ENCODE measurements around the gene CRABP1.

Gene CRABP1

DNA sequence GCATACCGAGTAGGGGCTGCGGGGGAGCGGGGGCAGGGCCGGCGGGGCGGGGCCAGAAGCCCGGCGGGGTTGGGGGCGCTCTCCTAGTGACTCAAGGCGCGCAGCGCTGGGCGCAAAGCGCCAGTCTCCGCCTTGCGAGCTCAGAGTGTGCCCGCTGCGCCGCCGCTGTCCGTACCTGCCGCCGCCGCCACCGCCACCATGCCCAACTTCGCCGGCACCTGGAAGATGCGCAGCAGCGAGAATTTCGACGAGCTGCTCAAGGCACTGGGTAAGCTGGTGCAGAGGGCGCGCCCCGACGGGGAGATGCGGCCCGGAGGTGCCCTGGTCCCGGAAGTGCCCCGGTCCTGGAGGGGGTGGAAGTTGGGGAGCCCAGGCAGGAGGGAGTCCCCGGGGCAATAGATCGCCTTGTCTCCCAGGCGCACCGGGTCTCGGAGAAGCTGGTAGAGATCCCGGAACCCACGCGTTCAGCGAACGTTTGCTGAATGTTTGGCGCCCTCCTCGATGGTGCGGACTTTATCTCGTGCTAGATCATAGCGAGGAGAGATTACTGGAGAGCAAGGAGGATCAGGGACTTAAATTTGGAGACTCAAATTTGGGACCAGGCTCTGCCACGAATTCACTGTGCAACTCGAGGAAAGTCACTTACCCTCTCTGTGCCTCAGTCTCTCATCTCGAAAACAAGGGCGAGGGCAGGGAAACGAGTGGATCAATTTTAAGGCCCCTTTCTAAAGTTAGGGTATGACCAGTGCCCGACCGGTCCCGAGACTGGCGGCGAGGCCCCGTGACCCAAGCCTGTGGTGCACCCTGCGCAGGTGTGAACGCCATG, at the start of gene CRABP1:
CRABP1 (plus strand) TSS at position 123 of the 826 bp plus-strand sequence; CDS start at position 199, 76 bp downstream.
- DNase-seq (ENCODE audit: low read depth, low spot score), result no peak

GRCh38 chr15:78291052-78291451, 49.1 kb upstream of the CRABP1 start:
- DNase-seq (ENCODE audit: low read depth, low spot score), result no peak

GRCh38 chr15:78291698-78292097, 48.5 kb upstream of the CRABP1 start:
- DNase-seq (ENCODE audit: low read depth, low spot score), result no peak

DNA sequence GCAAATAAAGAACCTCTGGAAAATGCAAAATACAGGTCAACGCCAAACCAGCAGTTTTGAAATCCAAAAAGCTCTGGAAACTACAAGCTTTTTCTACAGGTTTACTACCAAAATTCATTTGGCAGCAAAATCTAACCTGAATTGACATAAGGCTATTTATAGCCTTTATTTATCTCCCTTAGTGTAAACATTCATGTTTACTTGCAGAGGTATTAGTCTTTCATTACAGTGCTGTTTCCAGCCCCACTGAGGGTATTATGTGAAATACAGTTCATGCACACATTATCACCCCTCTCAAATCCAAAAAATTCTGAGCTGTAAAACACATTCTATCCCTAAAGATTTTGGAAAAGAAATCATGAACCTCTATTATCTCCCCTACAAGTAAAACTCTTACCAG, 47.9 kb upstream of the CRABP1 start:
- DNase-seq (ENCODE audit: low read depth, low spot score), result no peak

GRCh38 chr15:78299101-78299930, 40.8 kb upstream of the CRABP1 start, which contains the start of gene SKIC8:
TSS of gene SKIC8 (minus strand) at chr15:78299609. CDS start at chr15:78295686, 3,923 bp downstream.
- peak; percentile 77 for DNase-seq (ENCODE audit: low read depth, low spot score)

DNA sequence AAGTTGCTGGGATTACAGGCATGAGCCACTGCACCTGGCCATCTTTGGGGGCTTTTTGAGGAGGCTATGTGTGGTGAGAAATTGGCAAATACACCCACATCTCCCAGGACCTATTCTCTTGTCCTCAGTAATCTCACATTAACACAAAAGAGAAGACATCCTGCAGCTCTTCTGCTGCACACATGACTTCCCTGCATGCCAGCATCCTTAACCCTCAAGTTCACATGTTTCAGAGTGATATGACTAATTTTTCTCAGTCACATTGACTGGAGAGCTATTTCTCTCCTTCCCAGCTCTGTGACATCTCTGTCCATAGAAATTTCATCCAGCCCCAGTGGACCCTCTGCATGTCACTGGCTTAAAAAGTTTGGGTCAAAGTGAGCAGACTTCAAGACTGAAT, 38.8 kb upstream of the CRABP1 start:
- no peak for DNase-seq (ENCODE audit: low read depth, low spot score)

- no peak for DNase-seq (ENCODE audit: low read depth, low spot score)
Measured at GRCh38 chr15:78301828-78302227, 38.3 kb upstream of the CRABP1 start.

GRCh38 chr15:78302579-78303312, 37.4 kb upstream of the CRABP1 start:
- DNase-seq (ENCODE audit: low read depth, low spot score), result no peak

DNA sequence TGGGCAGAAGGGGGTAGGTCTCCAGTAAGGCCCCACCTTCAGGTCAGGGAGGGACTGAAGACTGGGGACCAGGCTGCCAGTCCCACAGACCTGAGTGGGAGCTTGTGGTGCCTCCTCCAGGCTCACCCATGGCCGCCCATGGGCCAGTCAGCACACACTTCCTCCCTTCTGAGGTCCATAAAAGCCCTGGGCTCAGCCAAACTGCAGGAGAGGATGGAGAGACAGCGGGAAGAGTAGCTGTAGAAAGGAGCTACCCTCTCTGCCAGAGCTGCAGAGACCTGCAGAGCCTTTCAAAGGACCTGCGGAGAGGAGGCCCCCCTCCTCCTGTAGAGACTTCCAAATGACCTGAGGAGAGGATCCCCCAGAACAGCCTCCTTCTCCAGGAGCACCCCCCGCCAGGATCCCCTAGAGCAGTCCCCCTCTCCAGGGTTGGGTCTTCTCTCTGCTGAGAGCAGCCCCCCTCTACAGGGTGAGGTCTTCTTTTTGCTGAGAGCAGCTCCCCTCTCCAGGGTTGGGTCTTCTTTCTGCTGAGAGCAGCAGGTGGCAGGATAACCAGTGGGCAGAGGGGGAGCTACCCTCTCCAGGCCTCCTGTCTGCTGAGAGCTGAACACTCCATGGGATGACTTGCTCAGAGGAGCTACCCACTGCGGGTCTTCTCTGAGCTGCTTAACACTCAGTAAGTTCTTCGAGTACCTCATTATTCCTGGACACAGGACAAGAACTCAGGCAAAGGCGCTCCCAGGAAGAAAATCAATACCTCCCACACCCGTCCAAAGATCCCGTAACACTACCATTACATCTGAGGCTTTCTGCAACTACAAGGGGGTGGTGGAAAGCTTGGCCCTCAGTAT, 35.7 kb upstream of the CRABP1 start:
- DNase-seq (ENCODE audit: low read depth, low spot score), result no peak

- DNase-seq (ENCODE audit: low read depth, low spot score), result no peak
Measured at GRCh38 chr15:78306176-78306774, 33.9 kb upstream of the CRABP1 start.

- no peak for DNase-seq (ENCODE audit: low read depth, low spot score)
Measured at GRCh38 chr15:78307976-78308375, 32.2 kb upstream of the CRABP1 start.

DNA sequence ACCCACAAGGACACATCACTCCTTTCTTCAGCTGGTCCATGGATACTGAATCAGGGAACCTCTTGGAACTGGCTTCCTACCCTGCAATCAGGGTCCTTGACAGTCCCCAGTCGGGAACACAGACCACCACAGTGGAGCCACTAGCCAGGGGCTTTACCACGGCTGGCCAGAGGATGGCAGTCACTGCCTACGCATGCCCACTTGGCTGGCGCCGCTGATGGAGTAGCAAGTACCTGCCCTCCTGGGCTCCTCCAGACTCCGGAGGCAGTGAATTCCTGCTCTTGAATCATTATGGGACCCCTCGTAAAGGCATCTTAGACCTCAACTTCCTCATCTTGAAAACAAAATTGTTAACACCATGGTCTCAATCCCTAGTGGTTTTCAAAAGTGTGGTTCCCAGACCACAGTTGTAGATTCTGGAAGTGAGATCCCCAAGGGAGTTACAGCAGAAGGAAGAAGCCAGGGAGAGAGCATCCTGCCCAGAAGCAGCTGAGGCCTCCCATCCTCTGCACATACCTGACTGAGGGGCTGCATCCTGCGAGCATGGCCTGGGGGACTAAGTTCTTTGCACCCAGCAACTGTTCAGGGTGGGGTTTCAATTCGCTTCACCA, 31.6 kb upstream of the CRABP1 start:
- no peak for DNase-seq (ENCODE audit: low read depth, low spot score)

DNA sequence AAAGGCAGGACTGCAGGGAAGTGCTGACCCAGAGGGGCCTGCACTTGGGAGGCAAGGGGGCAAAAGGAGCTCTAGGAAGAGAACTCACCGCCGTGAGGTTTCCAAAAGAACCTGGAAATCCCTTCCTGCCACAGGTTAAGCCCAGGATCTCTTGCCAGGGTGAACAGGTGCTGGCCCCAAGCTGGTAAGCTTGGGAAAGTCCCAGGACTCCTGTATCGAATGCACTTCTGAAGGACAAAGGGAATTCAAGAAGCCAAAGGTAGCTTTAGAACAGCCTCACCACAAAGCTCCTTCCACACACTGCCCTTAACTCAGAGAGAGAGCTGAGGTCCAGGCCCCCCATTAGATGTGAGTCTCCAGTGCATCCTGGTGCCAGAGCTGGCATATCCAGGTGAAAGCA, 28.9 kb upstream of the CRABP1 start:
- DNase-seq (ENCODE audit: low read depth, low spot score), result no peak

GRCh38 chr15:78312536-78312935, 27.6 kb upstream of the CRABP1 start:
- no peak for DNase-seq (ENCODE audit: low read depth, low spot score)

- DNase-seq (ENCODE audit: low read depth, low spot score), result no peak
Measured at GRCh38 chr15:78312957-78313356, 27.2 kb upstream of the CRABP1 start.

DNA sequence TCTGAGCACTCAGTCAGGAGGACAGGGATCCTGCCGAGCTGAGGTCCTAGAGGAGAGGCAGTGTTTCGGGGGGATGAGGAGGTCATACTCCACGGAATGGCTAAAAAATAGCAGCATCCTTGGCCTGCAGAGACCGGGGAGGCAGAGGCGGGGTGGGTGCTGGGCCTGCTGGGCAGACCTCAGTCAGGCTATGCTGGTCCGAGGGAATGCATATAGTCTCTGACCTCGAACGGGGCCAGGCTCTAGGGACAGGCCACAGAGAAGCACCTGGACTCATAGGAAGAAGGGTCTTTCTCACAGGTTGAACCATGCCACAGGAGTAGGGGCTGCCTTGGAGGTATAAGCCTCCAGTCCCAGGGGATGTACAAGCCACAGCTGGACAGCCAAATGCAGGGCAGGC, 26.8 kb upstream of the CRABP1 start:
- no peak for DNase-seq (ENCODE audit: low read depth, low spot score)

DNA sequence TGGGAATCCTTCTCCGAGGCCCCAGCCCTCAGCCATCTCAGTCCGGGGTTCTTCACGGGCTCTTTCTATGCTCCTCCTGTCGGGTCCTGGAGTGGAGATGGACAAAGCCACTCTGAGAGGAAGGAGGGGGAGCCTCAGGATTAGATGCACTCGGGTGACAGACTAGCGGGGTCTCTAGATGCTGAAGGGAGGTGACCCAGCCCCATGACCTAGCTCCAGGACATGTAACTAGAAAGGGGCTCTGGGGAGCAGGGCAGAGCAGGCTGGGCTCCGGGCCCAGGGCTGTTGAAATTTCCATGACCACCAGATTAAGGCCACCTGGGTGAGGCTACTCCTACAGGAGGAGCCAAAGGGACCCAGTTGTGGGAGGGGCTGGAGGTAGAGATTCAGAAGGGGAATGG, 26.0 kb upstream of the CRABP1 start:
- DNase-seq (ENCODE audit: low read depth, low spot score), result no peak

- no peak for DNase-seq (ENCODE audit: low read depth, low spot score)
Measured at GRCh38 chr15:78315686-78316282, 24.4 kb upstream of the CRABP1 start.

GRCh38 chr15:78316283-78317083, 23.7 kb upstream of the CRABP1 start:
- DNase-seq (ENCODE audit: low read depth, low spot score), result no peak

All from activated CD4-positive, CD25-positive, alpha-beta regulatory T cell treated with anti-CD3 and anti-CD28 coated beads, Interleukin-2, amount 50 U/mL, for 16 hours (primary cell).